Adipocyte (in vitro differentiated cells): ENCODE data around the gene CCN5.

Source experiments
- DNase-seq: peaks from one replicate; pipeline ENCODE4 v3.0.0-alpha.2; 2015; ENCODE audit warnings: low read depth
- H3K27me3 ChIP-seq: replicated peaks from 2 replicates; pipeline ENCODE4 v1.7.0; 2013; ENCODE audit warnings: mild to moderate bottlenecking, low read length, moderate library complexity; ENCODE audit not compliant: control insufficient read depth, insufficient read depth
- H3K36me3 ChIP-seq: 2 replicates; pipeline ENCODE4 v1.7.0; 2013; ENCODE audit warnings: low read length, mild to moderate bottlenecking, moderate library complexity; ENCODE audit not compliant: control insufficient read depth, insufficient read depth, severe bottlenecking
- H3K4me1 ChIP-seq: 2 replicates; pipeline ENCODE4 v1.7.0; 2013; ENCODE audit warnings: mild to moderate bottlenecking, low read length, moderate library complexity; ENCODE audit not compliant: control insufficient read depth, insufficient read depth
- H3K4me3 ChIP-seq: 2 replicates; pipeline ENCODE4 v1.7.0; 2013; ENCODE audit warnings: mild to moderate bottlenecking, low read length, moderate library complexity
- H3K9ac ChIP-seq: 2 replicates; pipeline ENCODE4 v1.7.0; 2013; ENCODE audit warnings: mild to moderate bottlenecking, low read length, moderate library complexity
- H3K9me3 ChIP-seq: 2 replicates; pipeline ENCODE4 v1.7.0; 2013; ENCODE audit warnings: mild to moderate bottlenecking, low read length, moderate library complexity; ENCODE audit not compliant: control insufficient read depth

The CCN5 gene

GRCh38 chr20:44742304-44743079 lies 27.3 kb downstream of the CCN5 start:
- DNase-seq = no peak
- H3K9me3 ChIP-seq = no peaks in the 10 kb centered on the region
- peaks cover 50% of the 10 kb centered on the region for H3K4me1 ChIP-seq
- no peaks in the 10 kb centered on the region for H3K36me3 ChIP-seq
- H3K9ac ChIP-seq = peak overlapping the region; percentile 66
- H3K27me3 ChIP-seq = no peaks in the 10 kb centered on the region
- no peak overlapping the region for H3K4me3 ChIP-seq

- H3K27me3 ChIP-seq = no peaks in the 10 kb centered on the region
- H3K9ac ChIP-seq = no peak overlapping the region
- no peaks in the 10 kb centered on the region for H3K9me3 ChIP-seq
- H3K4me1 ChIP-seq = peaks cover 55% of the 10 kb centered on the region
- no peak overlapping the region for H3K4me3 ChIP-seq
- no peak for DNase-seq
- no peaks in the 10 kb centered on the region for H3K36me3 ChIP-seq
Measured at GRCh38 chr20:44743080-44743701, 28.0 kb downstream of the CCN5 start.

GRCh38 chr20:44743916-44744655 lies 28.9 kb downstream of the CCN5 start:
- Histone ChIP-seq H3K9ac (no peak overlapping the region), H3K4me3 (no peak overlapping the region), H3K9me3 (no peaks in the 10 kb centered on the region), H3K36me3 (no peaks in the 10 kb centered on the region), H3K27me3 (no peaks in the 10 kb centered on the region), H3K4me1 (peaks cover 50% of the 10 kb centered on the region)
- no peak for DNase-seq

GRCh38 chr20:44745122-44745597 lies 30.0 kb downstream of the CCN5 start:
- Histone ChIP-seq H3K36me3 (no peaks in the 10 kb centered on the region), H3K4me1 (peaks cover 39% of the 10 kb centered on the region), H3K4me3 (peak overlapping the region; percentile 80), H3K9ac (no peak overlapping the region), H3K9me3 (no peaks in the 10 kb centered on the region), H3K27me3 (peaks cover 5% of the 10 kb centered on the region)
- DNase-seq = no peak

GRCh38 chr20:44745598-44746366 lies 30.6 kb downstream of the CCN5 start, which contains the start of gene KCNK15:
TSS of gene KCNK15 (plus strand) at chr20:44745865. CDS start at chr20:44745911, 46 bp downstream.
- Histone ChIP-seq H3K4me3 (peak within 1 kb of the TSS; percentile 80), H3K9ac (peak within 1 kb of the TSS; percentile 84), H3K9me3 (no peaks in the 10 kb centered on the region), H3K36me3 (no peaks in the 10 kb centered on the region), H3K27me3 (peaks cover 9% of the 10 kb centered on the region), H3K4me1 (peaks cover 36% of the 10 kb centered on the region)
- peak; percentile 62 for DNase-seq

GRCh38 chr20:44746367-44747165 lies 31.4 kb downstream of the CCN5 start:
- peak overlapping the region; percentile 84 for H3K9ac ChIP-seq
- H3K36me3 ChIP-seq = no peaks in the 10 kb centered on the region
- peak overlapping the region; percentile 80 for H3K4me3 ChIP-seq
- no peaks in the 10 kb centered on the region for H3K9me3 ChIP-seq
- H3K4me1 ChIP-seq = peaks cover 28% of the 10 kb centered on the region
- no peak for DNase-seq
- H3K27me3 ChIP-seq = peaks cover 16% of the 10 kb centered on the region

- Histone ChIP-seq H3K9ac (peak overlapping the region; percentile 84), H3K4me3 (peak overlapping the region; percentile 80), H3K27me3 (peaks cover 23% of the 10 kb centered on the region), H3K36me3 (no peaks in the 10 kb centered on the region), H3K4me1 (peaks cover 28% of the 10 kb centered on the region), H3K9me3 (no peaks in the 10 kb centered on the region)
- peak; percentile 91 for DNase-seq
Measured at GRCh38 chr20:44747166-44748004, 32.2 kb downstream of the CCN5 start.

GRCh38 chr20:44748005-44748370 lies 32.8 kb downstream of the CCN5 start:
- Histone ChIP-seq H3K36me3 (no peaks in the 10 kb centered on the region), H3K9ac (peak overlapping the region; percentile 84), H3K4me1 (peaks cover 29% of the 10 kb centered on the region), H3K9me3 (no peaks in the 10 kb centered on the region), H3K4me3 (peak overlapping the region; percentile 80), H3K27me3 (peaks cover 29% of the 10 kb centered on the region)
- DNase-seq = no peak

GRCh38 chr20:44750081-44750805 lies 35.1 kb downstream of the CCN5 start:
- Histone ChIP-seq H3K9me3 (no peaks in the 10 kb centered on the region), H3K9ac (no peak overlapping the region), H3K27me3 (peaks cover 42% of the 10 kb centered on the region), H3K4me1 (peaks cover 29% of the 10 kb centered on the region), H3K4me3 (no peak overlapping the region), H3K36me3 (no peaks in the 10 kb centered on the region)
- no peak for DNase-seq
